HG03521 (cell line): ENCODE measurements around the gene DISC1.

Experiments
- ATAC-seq: cut with Tn5 transposase; IDR thresholded peaks from one replicate; pipeline ENCODE4 v1.9.1; 2021; ENCODE audit warnings: mild to moderate bottlenecking, moderate library complexity; ENCODE audit not compliant: unreplicated experiment

The DISC1 gene

DNA sequence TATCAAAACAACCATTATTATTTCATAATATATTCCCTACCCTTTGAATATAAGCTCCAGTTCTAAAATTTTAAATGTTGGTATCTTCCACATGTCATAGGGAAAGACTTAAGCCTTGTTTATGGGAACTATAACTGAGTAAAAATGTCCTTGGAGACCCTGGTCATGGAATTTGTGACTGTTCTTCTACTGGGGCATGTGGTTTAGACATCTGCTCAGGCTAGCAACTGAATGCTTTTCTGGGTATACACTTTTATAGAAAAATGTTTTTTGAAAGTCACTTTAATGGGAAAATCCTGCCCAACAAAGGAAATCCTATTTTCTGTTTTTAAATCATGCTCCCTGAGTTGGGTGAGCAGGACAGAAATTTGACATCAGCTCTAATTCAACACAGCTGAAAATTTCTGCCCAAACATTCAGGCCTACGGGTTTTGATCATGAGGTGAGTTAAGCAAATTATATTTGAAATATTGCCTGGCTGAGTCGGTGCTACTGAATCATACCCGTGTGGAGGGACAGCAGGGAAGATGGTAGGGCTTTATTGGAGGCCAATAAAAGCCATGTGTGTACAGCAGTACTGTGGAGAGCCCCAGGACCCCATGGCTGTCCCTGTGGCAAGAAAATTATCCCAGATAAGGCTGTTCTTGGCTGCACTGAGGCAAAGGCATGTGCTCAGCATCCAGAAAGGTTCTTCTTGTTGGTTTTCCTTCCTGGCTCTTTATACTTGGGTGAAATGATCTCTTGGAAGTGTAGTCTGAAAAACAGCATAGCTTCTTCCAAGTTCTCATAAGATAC, 391.8 kb downstream of the DISC1 start:
- ATAC-seq = no peak

DNA sequence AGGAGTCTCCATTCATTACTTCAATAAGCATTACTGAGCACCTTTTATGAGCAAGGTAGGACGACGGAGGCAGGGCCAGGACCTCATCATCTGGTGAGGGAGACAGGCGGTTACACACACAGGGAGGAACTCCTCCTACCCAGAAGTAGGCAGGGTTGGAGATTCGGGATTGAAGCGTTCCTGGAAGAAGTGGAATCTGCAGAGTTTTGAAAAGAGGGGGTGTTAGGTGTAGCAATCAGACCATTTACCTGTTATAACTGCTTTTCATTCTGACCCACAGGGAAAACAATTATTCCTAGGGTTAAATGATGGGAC, 392.4 kb downstream of the DISC1 start:
- no peak for ATAC-seq

DNA sequence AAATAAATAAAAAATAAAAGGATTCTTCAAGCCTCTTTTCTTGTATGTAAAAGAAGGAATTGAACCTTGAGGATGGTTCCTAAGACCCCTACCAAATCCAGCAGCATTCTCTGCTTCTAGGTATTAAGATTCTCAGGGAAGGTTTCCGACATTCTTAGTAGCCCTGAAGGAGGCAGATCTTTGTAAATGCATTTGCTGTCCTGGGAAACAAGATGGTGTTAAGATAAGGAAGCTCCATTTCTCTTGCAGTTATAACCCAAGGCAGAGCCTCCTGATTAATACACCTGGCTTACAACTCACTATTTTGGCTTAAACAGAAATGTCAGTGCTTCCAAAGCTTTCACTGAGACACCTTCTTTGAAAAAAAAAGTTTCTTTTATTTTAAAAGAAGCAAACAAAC, 393.8 kb downstream of the DISC1 start:
- ATAC-seq = no peak

DNA sequence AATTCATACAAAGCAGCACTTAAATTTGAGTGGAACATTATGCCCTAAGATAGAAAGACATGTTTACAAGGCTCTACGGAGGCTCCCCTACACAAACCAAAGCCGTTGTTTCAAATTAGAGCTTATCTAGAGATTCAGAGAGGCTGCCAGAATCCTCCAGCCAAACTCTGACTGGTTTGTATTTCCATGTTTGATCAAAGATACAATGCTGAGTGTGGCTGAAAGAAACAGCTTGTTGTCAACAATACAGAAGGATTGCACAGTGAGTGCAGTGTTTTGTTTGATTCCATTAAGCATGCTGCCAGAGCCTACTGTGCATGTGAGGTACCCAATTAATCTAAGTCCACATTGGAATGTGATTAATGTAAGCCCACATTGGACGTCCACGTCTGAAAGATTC, 402.7 kb downstream of the DISC1 start:
- ATAC-seq = no peak

DNA sequence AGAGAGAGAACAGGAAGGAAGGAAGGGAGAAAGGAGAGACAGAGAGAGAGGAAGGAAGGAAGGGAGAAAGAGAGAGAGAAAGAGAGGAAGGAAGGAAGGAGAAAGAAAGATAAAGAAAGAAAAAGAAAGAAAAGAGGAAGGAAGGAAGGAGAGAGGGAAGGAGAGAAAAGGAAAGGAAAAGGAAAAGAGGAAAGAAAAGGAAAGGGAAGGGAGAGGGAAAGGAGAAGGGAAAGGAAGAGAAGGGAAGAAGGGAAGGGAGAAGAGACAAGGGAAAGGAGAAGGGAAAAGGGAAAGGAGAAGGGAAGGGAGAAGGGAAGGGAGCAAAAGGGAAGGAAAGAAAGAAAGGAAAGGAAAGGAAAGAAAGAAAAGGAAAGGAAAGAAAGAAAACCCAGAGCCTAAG, 404.6 kb downstream of the DISC1 start:
- ATAC-seq = no peak

DNA sequence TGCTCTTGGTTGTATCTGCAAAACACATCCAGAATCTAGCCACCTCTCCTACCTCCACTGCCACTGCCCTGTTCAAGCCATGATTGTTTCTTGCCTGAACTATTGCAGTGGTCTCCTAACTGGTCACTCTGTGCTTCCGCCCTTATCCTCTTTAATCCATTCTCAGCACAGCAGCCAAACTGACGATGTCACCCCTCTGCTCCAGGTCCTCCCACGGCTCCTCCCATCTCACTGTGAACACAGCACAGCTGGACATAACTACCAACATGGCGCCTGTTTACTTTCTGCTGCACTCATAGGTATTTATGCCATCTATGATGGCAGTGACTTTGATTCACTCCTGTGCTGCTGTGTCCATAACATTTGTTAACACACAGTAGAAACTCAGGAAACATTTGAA, 406.7 kb downstream of the DISC1 start:
- no peak for ATAC-seq

DNA sequence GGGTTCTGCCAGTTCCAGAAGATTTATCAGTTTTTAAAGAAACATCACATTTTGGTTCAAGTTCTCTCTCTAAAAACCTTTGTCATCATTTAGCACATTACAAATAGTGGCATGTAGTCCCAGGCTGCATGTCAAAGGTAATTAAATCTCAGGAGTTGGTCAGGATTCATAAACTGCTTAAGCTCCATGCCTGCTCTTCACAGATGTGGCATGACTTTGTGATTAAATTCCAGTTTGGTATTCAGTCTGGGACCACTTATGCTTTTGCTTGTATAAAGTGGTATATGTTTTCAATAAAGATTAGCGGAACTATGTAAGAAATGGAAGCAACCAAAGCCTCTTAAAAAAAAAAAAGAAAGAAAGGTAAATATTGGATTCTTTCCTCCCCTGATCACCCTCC, 408.0 kb downstream of the DISC1 start:
- ATAC-seq = no peak

DNA sequence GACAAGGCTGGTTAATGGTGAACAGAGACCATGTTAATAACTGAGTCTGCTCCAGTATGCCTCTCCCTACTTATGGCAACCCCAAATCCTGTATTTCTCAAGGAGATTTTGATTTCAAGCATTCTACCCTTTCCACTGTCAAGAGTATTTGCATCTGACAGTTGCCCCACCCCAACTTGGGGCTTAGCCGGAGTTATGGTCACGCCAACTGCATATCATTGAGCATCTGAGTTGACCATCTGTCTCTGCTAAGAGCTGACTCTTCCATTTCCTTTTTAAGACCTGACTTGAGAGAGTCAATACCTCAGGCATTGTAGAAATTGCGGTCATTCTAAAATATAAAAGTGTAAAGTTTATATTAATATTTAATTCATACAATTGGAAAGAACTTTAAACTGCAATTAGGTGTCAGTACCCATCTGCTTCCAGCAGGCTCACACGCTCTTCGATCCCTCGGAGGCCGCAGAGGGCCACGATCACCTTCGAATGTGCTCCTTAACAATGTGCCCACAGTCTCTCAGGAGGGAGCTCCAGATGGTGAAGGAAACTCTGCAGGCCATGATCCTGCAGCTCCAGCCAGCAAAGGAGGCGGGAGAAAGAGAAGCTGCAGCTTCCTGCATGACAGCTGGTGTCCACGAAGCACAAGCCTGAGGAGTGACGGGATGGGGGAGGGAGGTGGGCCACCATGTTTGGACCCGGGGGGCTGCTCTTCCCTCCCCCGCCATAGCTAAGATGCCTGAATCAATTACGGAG, 409.8 kb downstream of the DISC1 start:
- no peak for ATAC-seq

DNA sequence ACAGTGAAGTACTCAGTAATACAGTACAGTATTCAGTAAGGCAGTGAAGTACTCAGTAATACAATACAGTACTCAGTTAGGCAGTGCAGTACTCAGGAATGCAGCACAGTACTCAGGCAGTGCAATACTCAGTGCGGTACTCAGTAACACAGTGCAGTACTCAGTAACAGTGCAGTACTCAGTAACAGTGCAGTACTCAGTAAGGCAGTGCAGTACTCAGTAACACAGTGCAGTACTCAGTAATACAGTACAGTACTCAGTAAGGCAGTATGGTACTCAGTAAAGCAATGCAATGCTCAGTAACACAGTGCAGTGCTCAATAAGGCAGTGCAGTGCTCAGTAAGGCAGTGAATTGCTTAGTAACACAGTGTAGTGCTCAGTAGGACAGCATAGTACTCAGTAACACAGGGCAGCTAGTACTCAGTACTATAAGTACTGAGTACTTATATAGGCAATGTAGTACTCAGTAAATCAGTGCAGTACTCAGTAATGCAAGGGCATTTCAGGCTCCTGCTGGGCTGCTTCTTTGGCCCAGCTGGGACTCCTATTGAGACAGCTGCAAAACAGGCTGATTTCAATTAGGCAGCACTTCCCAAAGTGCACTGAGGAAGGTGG, 411.3 kb downstream of the DISC1 start:
- no peak for ATAC-seq

DNA sequence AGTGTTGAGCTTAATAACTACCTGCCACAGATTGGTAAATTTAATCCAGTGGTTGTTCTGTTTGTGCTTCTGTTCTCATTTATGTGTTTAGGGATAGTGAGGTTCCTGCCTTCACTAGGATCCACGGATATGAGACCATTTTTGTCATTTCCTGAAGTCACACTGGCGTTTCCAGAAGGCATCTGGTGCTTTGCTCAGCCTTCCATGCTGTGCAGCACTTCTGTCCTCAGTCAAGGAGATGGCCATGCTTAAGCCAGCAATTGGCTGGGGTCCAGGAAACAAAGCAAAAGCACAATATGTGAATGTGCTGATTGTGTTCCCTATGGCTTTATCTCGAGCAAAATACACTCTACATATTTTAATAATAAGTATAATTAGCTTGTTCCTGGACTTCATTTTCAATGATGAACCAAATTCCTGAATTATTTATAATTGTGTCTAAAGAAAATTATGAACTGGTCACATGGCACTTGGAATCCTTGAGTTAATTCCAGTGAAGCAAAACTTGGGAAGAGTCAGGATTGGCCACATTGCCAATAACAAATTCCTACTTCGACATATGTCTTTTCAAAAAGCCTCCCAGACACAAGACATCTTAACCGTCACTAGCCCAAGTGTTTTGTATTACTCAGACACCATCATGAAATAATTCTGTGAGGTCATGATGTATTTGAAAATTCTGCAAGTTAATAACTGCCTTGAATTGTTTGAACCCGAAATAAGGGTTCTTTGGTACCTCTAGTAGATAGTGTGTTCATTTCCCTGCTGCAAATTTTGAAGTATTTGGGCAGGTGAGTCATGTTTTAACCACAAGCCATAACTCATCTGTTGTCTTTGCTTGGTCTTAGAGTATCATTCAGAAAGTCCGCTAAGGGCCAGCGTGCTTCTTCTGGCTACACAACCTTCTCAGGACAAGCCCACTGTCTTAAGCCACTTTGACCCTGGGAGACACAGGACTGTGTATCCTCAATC, 412.4 kb downstream of the DISC1 start:
- ATAC-seq = no peak

DNA sequence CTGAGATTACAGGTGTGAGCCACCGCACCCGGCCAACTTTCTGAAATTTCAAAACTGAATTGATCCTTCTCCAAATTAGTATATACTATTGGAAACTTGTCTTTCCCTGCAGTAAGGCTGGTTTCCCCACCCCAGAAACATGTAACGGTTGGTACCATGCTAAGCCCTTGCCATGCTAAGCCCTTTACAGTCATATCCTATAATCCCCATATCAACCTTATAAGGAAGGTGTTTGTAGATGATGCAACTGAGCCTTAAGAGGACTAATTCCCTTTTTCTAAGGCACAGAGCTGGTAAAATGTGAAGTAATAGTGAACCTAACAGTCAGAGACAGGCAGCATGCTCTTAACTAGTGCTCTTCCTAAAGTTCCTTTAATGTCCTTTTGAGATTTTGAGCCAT, 413.7 kb downstream of the DISC1 start:
- no peak for ATAC-seq

DNA sequence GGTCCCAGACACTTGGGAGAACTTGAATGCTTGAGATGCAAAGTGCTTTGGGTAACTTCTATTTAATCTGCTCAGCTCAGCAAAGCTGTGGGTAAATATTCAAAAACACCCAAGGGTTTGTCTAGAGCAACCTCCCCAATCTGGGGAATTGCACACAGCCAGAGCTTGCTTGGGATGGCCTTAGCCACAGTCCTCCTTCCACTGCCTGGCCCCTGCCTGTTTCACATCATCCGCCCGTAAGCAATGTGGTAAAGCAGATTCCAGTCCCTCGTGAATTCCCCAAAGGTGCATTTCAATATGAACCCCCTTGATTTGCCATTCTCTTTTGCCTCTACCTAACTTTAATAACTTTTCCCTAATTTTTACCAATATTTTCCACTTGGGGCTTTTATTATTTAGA, 418.1 kb downstream of the DISC1 start:
- no peak for ATAC-seq

DNA sequence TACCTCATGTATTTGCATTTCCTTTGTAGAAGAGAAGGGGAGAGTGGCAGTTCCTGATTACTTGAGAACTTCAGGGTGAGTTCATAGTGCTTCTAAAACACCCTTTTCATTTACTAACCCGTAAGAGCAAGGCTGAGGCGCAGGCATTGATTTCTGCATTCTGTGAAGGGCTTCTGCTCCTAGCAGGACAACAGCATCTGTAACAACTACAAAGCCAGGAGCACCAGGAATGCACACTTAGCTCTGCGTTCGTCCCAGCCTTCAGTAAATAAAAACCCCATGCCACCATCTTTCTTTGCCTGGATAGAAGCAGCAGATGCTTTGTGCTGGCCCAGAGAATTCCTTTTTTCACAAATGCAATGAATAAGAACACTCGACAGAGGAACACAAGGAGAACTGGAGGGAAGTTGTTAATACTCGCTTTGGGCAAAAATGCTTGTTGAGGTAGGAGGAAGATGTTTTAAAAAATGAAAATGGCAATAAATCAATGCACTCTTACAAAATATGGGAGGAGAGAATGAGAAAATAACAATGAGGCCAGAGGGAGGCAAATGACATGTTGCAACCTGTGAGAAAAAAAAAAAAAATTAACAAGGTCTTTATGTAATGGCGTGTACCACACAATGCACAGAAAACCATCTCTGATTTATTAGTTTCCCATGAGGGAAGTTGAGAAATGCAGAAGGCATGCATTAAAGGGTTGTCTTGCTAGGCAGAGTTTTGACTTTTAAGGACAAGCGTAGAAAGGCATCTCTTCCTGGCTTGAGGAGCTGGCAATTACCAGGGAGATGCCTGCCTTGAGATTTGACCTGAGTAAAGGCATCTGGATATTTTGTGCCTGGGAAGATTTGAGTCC, 418.8 kb downstream of the DISC1 start:
- no peak for ATAC-seq

DNA sequence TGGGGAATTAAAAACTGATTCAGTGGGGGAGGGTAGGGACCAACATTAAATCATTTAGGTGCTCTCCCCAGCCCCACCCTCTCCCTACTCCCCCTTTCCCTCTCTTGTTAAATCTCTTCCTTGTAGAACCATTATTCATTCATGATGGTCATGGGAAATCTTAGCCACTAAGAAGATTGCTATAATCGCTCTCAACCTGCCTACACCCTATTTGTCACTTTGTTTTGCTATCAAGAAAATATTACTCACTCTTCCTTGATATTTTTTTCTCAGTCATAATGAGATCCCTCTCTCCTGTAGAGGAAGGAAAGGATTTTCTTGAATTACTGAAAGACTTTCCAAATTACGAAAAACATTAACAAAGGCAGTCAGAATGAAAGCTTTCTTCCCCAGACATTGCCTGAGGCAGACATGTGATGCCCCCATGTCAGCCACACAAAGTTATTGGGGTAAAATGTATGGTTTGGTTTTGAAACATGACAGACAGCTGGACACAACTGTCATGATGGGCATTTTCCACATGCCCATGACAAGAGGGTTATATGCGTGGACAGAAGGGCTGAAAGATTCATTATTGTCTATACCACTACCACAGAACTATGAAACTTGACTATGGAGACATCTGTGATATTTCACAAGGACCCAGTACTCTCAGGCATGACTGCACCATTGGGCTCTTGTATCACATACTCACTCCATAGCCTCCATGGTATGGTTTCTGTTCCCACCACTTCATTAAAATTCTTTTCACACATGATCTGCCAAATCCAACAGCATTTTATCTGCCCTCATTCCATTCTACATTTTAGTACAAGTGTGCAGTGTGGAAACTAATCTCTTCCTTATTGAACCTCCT, 420.1 kb downstream of the DISC1 start:
- ATAC-seq = no peak

DNA sequence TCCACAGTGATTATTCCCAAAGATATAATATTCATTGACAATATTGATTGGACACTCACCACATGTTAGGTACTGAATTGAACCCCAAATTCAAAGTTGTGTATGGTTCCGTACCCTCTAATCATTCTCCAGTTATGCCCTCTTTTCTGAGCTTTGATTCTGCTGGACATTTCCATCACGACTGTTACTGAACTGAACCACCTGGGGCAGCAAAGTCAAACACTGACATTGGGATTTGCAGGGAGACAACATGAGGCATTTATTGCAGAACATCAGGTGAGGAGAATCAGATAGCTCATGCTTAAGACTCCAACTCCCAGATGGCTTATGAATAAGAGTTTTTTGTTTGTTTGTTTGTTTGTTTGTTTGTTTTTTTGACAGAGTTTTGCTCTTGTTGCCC, 420.9 kb downstream of the DISC1 start:
- ATAC-seq = no peak

DNA sequence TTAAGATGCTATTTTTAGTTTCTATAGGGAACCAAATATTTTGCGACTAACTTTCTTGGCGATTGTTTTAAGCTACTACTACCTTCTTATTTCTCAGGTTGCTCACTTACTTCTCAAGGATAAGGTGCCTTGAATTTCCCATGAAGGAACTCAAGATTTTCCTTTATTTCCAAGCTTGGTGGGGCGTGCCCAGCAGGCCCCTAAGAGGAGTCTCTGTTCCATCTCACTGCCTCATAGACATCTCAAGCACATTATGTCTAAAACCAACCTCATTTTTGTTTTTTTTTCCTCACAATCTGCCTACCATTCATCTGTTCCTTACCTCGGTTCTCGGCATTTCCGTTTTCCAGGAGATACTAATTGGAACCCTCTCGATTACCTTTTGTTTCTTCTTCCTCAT, 421.9 kb downstream of the DISC1 start:
- no peak for ATAC-seq

DNA sequence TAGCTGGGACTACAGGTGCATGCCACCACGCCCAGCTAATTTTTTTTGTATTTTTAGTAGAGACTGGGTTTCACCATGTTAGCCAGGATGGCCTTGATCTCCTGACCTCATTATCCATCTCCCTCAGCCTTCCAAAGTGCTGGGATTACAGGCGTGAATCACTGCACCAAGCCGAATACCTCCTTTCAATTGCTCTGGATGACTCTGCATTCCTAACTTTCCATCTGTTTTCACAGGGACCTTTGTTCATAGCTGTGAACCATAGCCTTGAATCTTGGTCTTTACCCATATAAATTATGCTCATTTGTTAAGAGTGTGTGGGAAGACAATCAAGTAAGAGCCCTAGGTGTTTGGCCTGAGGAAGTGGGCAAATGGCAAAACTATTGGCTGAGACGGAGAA, 422.7 kb downstream of the DISC1 start:
- no peak for ATAC-seq

DNA sequence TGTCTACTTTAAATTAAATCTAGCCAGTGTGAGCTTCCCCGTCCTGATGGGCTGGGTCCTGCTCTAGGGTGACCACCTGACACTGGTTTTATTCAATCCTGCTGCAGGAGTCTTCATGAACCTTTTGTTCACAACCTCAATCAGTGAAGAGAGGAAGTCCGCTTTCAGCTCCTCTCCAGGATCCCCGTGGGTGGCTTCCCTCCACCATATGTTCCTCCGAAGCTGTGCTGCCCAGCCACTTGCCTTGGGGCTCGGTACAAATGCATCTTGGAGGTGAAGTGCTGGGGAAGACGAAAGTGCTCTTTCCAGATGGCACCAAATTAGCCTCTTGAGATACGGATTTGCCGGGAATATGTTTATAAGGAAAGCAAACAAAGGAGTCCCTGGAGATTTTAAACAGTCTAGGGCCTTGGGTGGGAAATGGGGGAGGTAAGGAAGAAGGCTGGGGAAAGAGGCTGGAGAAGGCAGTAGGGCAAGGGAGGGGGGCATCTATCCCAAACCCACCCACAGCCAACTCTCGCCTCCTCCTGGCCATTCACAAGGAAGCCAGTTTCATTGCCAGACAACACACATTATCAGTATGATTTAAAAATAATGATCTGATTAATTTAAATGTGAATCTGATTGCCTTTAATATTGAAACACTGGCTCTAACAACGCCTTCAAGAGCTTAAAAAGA, 430.8 kb downstream of the DISC1 start:
- ATAC-seq = no peak

DNA sequence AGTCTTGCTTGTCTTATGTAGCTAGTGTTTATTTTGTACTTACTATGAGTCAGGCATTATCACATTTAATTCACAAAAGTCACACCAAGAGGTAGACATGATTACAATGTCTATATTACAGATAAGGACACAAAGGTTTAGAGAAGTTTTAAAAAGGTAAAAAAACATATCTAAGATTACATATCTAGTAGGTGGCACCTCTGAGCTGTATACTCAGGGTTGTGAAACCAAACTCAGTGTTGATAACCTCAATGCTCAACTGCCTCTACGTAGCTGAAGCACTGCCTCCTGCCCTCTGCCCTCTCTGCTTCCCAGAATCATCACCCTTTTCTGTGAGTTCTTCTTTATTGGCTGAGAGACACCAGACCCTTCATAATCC, 431.3 kb downstream of the DISC1 start:
- no peak for ATAC-seq
